ENCODE data around the gene GNG7. TPM values are rescaled to one million over a fixed set of nuclear protein-coding genes. Genes with fewer than 3 reads are reported as not detected.
A peak's percentile ranks its signal among the peaks of the same experiment; 100 is the strongest.
"Not testable (repeated sequence)": the region's sequence is repeated elsewhere in the genome, so short reads cannot be mapped to it uniquely, and the experiment has no call there.

The GNG7 gene
- total RNA-seq, 4 donors from 2014 or later = 0.57 to 3.8 (median 1.6) TPM

- H3K4me1 ChIP-seq = peaks cover 6 to 21% (median 7%) of the 10 kb centered on the region in 3 donors
- no peak for TF ChIP-seq POLR2A (IDR thresholded peaks at IDR 0.05)
- TF ChIP-seq CTCF (IDR thresholded peaks at IDR 0.05) = no peak
- no peaks in the 10 kb centered on the region for H3K9me3 ChIP-seq
- no peak overlapping the region for H3K27ac ChIP-seq
- intact Hi-C loops (cut with DNase I) = no loop called here
- no peak overlapping the region for H3K4me3 ChIP-seq
- no peaks in the 10 kb centered on the region for H3K36me3 ChIP-seq
- no peak for DNase-seq
- WGBS, 2 donors = 100% methylated on average over 5 of the region's 13 CpGs; no CpG with 5 or more reads in 1 of the 2 donors
- H3K27me3 ChIP-seq = peaks cover 0 to 5% (median 0%) of the 10 kb centered on the region in 4 donors
Measured at GRCh38 chr19:2560369-2560768, 142.1 kb downstream of the GNG7 start.

GRCh38 chr19:2558543-2558942, 144.0 kb downstream of the GNG7 start:
- no peak overlapping the region for H3K4me3 ChIP-seq
- H3K9me3 ChIP-seq = no peaks in the 10 kb centered on the region
- H3K27me3 ChIP-seq = peaks cover 0 to 5% (median 0%) of the 10 kb centered on the region in 4 donors
- no peak for TF ChIP-seq CTCF (IDR thresholded peaks at IDR 0.05)
- TF ChIP-seq POLR2A (IDR thresholded peaks at IDR 0.05) = no peak
- no peak for DNase-seq
- no peak overlapping the region for H3K27ac ChIP-seq
- intact Hi-C loops (cut with DNase I) = no loop called here
- H3K4me1 ChIP-seq = peaks cover 6 to 28% (median 7%) of the 10 kb centered on the region in 3 donors
- WGBS, 2 donors = 96 to 100% methylated on average over 2 of the region's 2 CpGs
- H3K36me3 ChIP-seq = no peaks in the 10 kb centered on the region

GRCh38 chr19:2558131-2558530, 144.4 kb downstream of the GNG7 start:
- H3K27me3 ChIP-seq; intact Hi-C loops (cut with DNase I); H3K36me3 ChIP-seq; H3K27ac ChIP-seq; H3K9me3 ChIP-seq; H3K4me3 ChIP-seq; DNase-seq: not testable (repeated sequence)
- H3K4me1 ChIP-seq = peaks cover 6 to 28% (median 7%) of the 10 kb centered on the region in 3 donors
- WGBS, 2 donors = 82 to 88% methylated on average over 7 of the region's 7 CpGs

DNA sequence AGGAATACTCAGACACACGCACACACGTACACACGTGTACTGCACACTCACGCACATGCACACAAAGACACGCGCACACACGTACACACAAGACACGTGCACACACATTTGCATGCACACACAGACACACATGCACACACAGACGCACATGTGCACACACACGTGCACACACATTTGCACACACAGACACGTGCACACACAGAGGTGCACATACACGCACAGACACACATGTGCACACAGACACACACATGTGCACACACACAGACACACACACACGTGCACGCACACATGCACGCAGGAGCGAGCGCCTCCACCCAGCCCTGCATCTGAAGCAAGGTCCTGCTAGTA, 145.4 kb downstream of the GNG7 start:
- no peak overlapping the region for H3K4me3 ChIP-seq
- intact Hi-C loops (cut with DNase I) = no loop called here
- H3K36me3 ChIP-seq = no peaks in the 10 kb centered on the region
- WGBS, 2 donors = 92 to 93% methylated on average over 10 to 12 of the region's 17 CpGs
- H3K4me1 ChIP-seq = peaks cover 2 to 30% (median 2%) of the 10 kb centered on the region in 3 donors
- DNase-seq = no peak
- no peaks in the 10 kb centered on the region for H3K27me3 ChIP-seq
- TF ChIP-seq POLR2A (IDR thresholded peaks at IDR 0.05) (no peak), CTCF (IDR thresholded peaks at IDR 0.05) (no peak)
- H3K27ac ChIP-seq = no peak overlapping the region
- H3K9me3 ChIP-seq = no peaks in the 10 kb centered on the region

GRCh38 chr19:2556221-2557092, 146.0 kb downstream of the GNG7 start:
- no peaks in the 10 kb centered on the region for H3K9me3 ChIP-seq
- H3K27ac ChIP-seq = peak overlapping the region in 2 of 4 donors; percentile 21 to 35
- DNase-seq = no peak
- TF ChIP-seq CTCF (IDR thresholded peaks at IDR 0.05) = no peak
- no peaks in the 10 kb centered on the region for H3K36me3 ChIP-seq
- intact Hi-C loops (cut with DNase I) = no loop called here
- H3K4me3 ChIP-seq = no peak overlapping the region
- WGBS, 2 donors = 65 to 83% methylated on average over 10 to 16 of the region's 37 CpGs
- H3K27me3 ChIP-seq = no peaks in the 10 kb centered on the region
- H3K4me1 ChIP-seq = peaks cover 0 to 30% (median 0%) of the 10 kb centered on the region in 3 donors
